Activated B cell treated with CpG ODN at 0.5 μM for 24 hours (primary cell): Measurements from ENCODE around the gene DNAAF3. TPM values are rescaled to one million over a fixed set of nuclear protein-coding genes. Genes with fewer than 3 reads are reported as not detected.
A peak's percentile ranks its signal among the peaks of the same experiment; 100 is the strongest.
"Not testable (repeated sequence)": the region's sequence is repeated elsewhere in the genome, so short reads cannot be mapped to it uniquely, and the experiment has no call there.

Source experiments
- ATAC-seq: fragments of 200-7000 bp; cut with Tn5 transposase; one replicate; pipeline ENCODE4 v1.10.0; 2021; ENCODE audit warnings: low read depth, mild to moderate bottlenecking, moderate library complexity
- CTCF ChIA-PET: fragments of 350-600 bp; sonication (Branson Sonifier 250); formaldehyde crosslinking; loops from one replicate; lab custom pipeline; 2021; ENCODE audit warnings: antibody characterized with exemption; lab: Charles Lee
- POLR2A ChIA-PET: fragments of 350-600 bp; sonication (Branson Sonifier 250); formaldehyde crosslinking; loops from one replicate; lab custom pipeline; 2021; ENCODE audit warnings: antibody characterized with exemption; lab: Charles Lee
- DNase-seq: peaks from one replicate; pipeline ENCODE4 v3.0.0; 2022
- H3K27ac Mint-ChIP-seq: one replicate; pipeline ENCODE4 v1.8.0; 2020; ENCODE audit warnings: mixed read lengths
- H3K27me3 Mint-ChIP-seq: one replicate; pipeline ENCODE4 v1.8.0; 2021; ENCODE audit warnings: mixed read lengths
- H3K36me3 Mint-ChIP-seq: one replicate; pipeline ENCODE4 v1.8.0; 2021; ENCODE audit warnings: low read depth, mixed read lengths
- H3K4me1 Mint-ChIP-seq: one replicate; pipeline ENCODE4 v1.8.0; 2021; ENCODE audit warnings: mixed read lengths
- H3K4me3 Mint-ChIP-seq: one replicate; pipeline ENCODE4 v1.8.0; 2020; ENCODE audit warnings: mild to moderate bottlenecking, mixed read lengths
- H3K9me3 Mint-ChIP-seq: one replicate; pipeline ENCODE4 v1.8.0; 2020; ENCODE audit warnings: mixed read lengths
- CTCF ChIP-seq: fragments of 200-600 bp; IDR thresholded peaks from one replicate; pipeline ENCODE4 v1.8.0; 2022; ENCODE audit warnings: antibody characterized with exemption, mild to moderate bottlenecking
- intact Hi-C: fragments of 100-400 bp; cut with micrococcal nuclease; formaldehyde crosslinking; loops from one replicate; pipeline ENCODE4 v1.15.1; 2024
- total RNA-seq: library from RNA; stranded (reverse); gene quantifications from 2 replicates; pipeline ENCODE4 v1.2.3, GENCODE V29; 2022

The DNAAF3 gene
- total RNA-seq, 1 donor from 2014 or later: not detected

- DNase-seq (no peak), ATAC-seq (no peak)
- POLR2A ChIA-PET: interaction anchor here (1.0 kb wide), 1 partner anchor 50 kb away, joined by 3 read pairs; no protein-coding TSS in a partner anchor
- Mint-ChIP-seq H3K27ac (no peak within 1 kb of the TSS), H3K4me3 (no peak within 1 kb of the TSS), H3K9me3 (peaks cover 6% of the 10 kb centered on the region), H3K36me3 (peaks cover 3% of the 10 kb centered on the region), H3K4me1 (no peaks in the 10 kb centered on the region), H3K27me3 (peaks cover 28% of the 10 kb centered on the region)
- CTCF ChIA-PET: no interaction called here
- intact Hi-C loops: no loop called here
- no peak for TF ChIP-seq CTCF
Measured at GRCh38 chr19:55208880-55209692, 42.7 kb upstream of the DNAAF3 start, which contains the start of gene PTPRH. TSS of gene PTPRH (minus strand) at chr19:55209501. CDS start at chr19:55209433, 68 bp downstream.

- H3K4me1 Mint-ChIP-seq: no peaks in the 10 kb centered on the region
- no peaks in the 10 kb centered on the region for H3K36me3 Mint-ChIP-seq
- no peak overlapping the region for H3K27ac Mint-ChIP-seq
- TF ChIP-seq CTCF: no peak
- ATAC-seq: peak; percentile 42
- H3K9me3 Mint-ChIP-seq: no peaks in the 10 kb centered on the region
- H3K4me3 Mint-ChIP-seq: no peak overlapping the region
- peaks cover 38% of the 10 kb centered on the region for H3K27me3 Mint-ChIP-seq
- ChIA-PET CTCF (no interaction called here), POLR2A (interaction anchor here (0.6 to 1.1 kb wide), 2 partner anchors 84 to 201 kb away, joined by 4 to 5 read pairs; partner anchors contain the start of gene UBE2S)
- DNase-seq: no peak
- intact Hi-C loops: no loop called here
Measured at GRCh38 chr19:55206664-55207500, 40.5 kb upstream of the DNAAF3 start.

- H3K4me1 Mint-ChIP-seq, H3K36me3 Mint-ChIP-seq, H3K9me3 Mint-ChIP-seq, DNase-seq, H3K27ac Mint-ChIP-seq, H3K4me3 Mint-ChIP-seq: not testable (repeated sequence)
- H3K27me3 Mint-ChIP-seq: peaks cover 53% of the 10 kb centered on the region
- intact Hi-C loops: loop anchor here (5.0 kb wide), 1 partner anchor 215 kb away; no protein-coding TSS in a partner anchor
- POLR2A ChIA-PET: interaction anchor here (0.7 kb wide), 1 partner anchor 57 kb away, joined by 3 read pairs; the partner anchor contains the start of gene PPP6R1
- ATAC-seq: peak; percentile 31
- CTCF ChIA-PET: interaction anchor here (1.5 kb wide), 1 partner anchor 182 kb away, joined by 5 read pairs; the partner anchor contains the start of gene TMEM238
Measured at GRCh38 chr19:55202199-55202598, 35.8 kb upstream of the DNAAF3 start.

- H3K36me3 Mint-ChIP-seq: no peaks in the 10 kb centered on the region
- no peak overlapping the region for H3K27ac Mint-ChIP-seq
- no peaks in the 10 kb centered on the region for H3K4me1 Mint-ChIP-seq
- TF ChIP-seq CTCF: no peak
- ATAC-seq (no peak), DNase-seq (no peak)
- no peak overlapping the region for H3K4me3 Mint-ChIP-seq
- peaks cover 35% of the 10 kb centered on the region for H3K27me3 Mint-ChIP-seq
- intact Hi-C loops: loop anchor here (5.0 kb wide), 1 partner anchor 218 kb away; no protein-coding TSS in a partner anchor
- no peaks in the 10 kb centered on the region for H3K9me3 Mint-ChIP-seq
- POLR2A ChIA-PET: no interaction called here
- CTCF ChIA-PET: no interaction called here
Measured at GRCh38 chr19:55199620-55200204, 33.3 kb upstream of the DNAAF3 start.

GRCh38 chr19:55198651-55199050, 32.2 kb upstream of the DNAAF3 start:
- ATAC-seq: no peak
- no peaks in the 10 kb centered on the region for H3K9me3 Mint-ChIP-seq
- TF ChIP-seq CTCF: no peak
- ChIA-PET POLR2A (no interaction called here), CTCF (no interaction called here)
- intact Hi-C loops: no loop called here
- no peaks in the 10 kb centered on the region for H3K36me3 Mint-ChIP-seq
- peaks cover 29% of the 10 kb centered on the region for H3K27me3 Mint-ChIP-seq
- no peak overlapping the region for H3K4me3 Mint-ChIP-seq
- no peak for DNase-seq
- H3K27ac Mint-ChIP-seq: no peak overlapping the region
- no peaks in the 10 kb centered on the region for H3K4me1 Mint-ChIP-seq
